Loucy (cell line): ENCODE results near the gene ATP5PO.

Experiments
- CTCF ChIP-seq: fragments of 200-600 bp; sonication (generic); conservative IDR thresholded peaks from 2 replicates; pipeline ENCODE4 v1.5.1; 2014; ENCODE audit warnings: mild to moderate bottlenecking, antibody characterized with exemption, low read length
- EZH2phosphoT487 ChIP-seq: fragments of 200-600 bp; IDR thresholded peaks from 2 replicates; pipeline ENCODE4 v1.6.1; 2018; ENCODE audit warnings: antibody characterized with exemption, mild to moderate bottlenecking, moderate library complexity, borderline replicate concordance

DNA sequence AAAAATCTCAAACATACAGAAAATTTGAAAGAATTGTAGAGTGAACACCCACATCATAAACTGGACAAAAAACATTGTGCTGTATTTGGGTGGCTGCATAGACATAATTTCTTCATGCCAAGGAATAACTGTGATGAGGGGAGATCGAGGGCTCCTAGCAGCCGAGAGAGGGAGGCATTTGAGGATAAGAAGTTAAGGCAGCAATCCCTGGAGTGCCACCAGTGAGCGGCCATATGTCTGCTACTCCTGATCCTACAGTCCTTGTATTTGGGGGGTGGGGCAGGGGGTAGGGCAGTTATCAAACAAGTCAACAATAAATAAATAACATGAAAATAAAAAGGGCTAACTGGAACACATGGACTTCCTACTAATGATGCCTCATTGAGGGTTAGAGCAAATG lies 54.5 kb downstream of the ATP5PO start:
- TF ChIP-seq CTCF (no peak), EZH2phosphoT487 (no peak)
